Thyroid gland (tissue), 4 donors: ENCODE data around the gene SLCO2A1.

Experiments used
- CTCF ChIP-seq, 6 experiments: fragments of 200-600 bp in 3 of 6; fragments of 450-650 bp in 3 of 6; sonication (generic) in 3 of 6; IDR thresholded peaks; one replicate each; pipeline ENCODE4 v1.5.1; 2016 to 2019; ENCODE audit warnings: antibody characterized with exemption in 6 of 6, mild to moderate bottlenecking in 2 of 6, inconsistent platforms in 1 of 6, moderate library complexity in 1 of 6
- POLR2A ChIP-seq, 2 donors: fragments of 450-650 bp; IDR thresholded peaks; one replicate each; pipeline ENCODE4 v1.6.1; 2017; ENCODE audit warnings: antibody characterized with exemption in 2 of 2, mild to moderate bottlenecking in 2 of 2, moderate library complexity in 1 of 2

- TF ChIP-seq CTCF (IDR thresholded peaks at IDR 0.05) (no peak), POLR2A (IDR thresholded peaks at IDR 0.05) (no peak)
Measured at GRCh38 chr3:133997871-133998635, 31.7 kb downstream of the SLCO2A1 start.
